GM23338 (cell line): ENCODE results near the gene TRIOBP. TPM values are rescaled to one million over a fixed set of nuclear protein-coding genes. Genes with fewer than 3 reads are reported as not detected.

Experiments
- ATAC-seq: fragments of 200-7000 bp; cut with Tn5 transposase; 3 replicates; pipeline ENCODE4 v1.9.1; 2020
- DNase-seq: peaks from one replicate; pipeline ENCODE4 v3.0.0-alpha.2; 2015; ENCODE audit warnings: low spot score
- H2AFZ ChIP-seq: fragments of 200-600 bp; sonication (generic); 2 replicates; pipeline ENCODE4 v1.8.0; 2016; ENCODE audit warnings: antibody characterized with exemption, mild to moderate bottlenecking, moderate library complexity
- H3F3A ChIP-seq: fragments of 200-600 bp; sonication (generic); replicated peaks from 2 replicates; pipeline ENCODE4 v1.8.0; 2017; ENCODE audit warnings: antibody characterized with exemption, mixed run types, low read depth
- H3K27ac ChIP-seq: fragments of 200-600 bp; sonication (generic); 2 replicates; pipeline ENCODE4 v1.6.1; 2016; ENCODE audit warnings: low read depth
- H3K27me3 ChIP-seq: fragments of 200-600 bp; sonication (generic); 2 replicates; pipeline ENCODE4 v1.8.0; 2016; ENCODE audit warnings: mild to moderate bottlenecking, mixed run types, moderate library complexity; ENCODE audit not compliant: insufficient read depth
- H3K36me3 ChIP-seq: fragments of 200-600 bp; sonication (generic); 2 replicates; pipeline ENCODE4 v1.8.0; 2016; ENCODE audit warnings: mild to moderate bottlenecking; ENCODE audit not compliant: insufficient read depth
- H3K4me1 ChIP-seq: fragments of 200-600 bp; sonication (generic); 2 replicates; pipeline ENCODE4 v1.8.0; 2016; ENCODE audit warnings: mild to moderate bottlenecking, moderate library complexity; ENCODE audit not compliant: insufficient read depth
- H3K4me2 ChIP-seq: fragments of 200-600 bp; sonication (generic); 2 replicates; pipeline ENCODE4 v1.7.1; 2017; ENCODE audit warnings: mixed run types
- H3K4me3 ChIP-seq: fragments of 200-600 bp; sonication (generic); 2 replicates; pipeline ENCODE4 v1.6.1; 2016; ENCODE audit warnings: mixed run types
- H3K79me2 ChIP-seq: fragments of 200-600 bp; sonication (generic); replicated peaks from 2 replicates; pipeline ENCODE4 v1.8.0; 2017; ENCODE audit warnings: mild to moderate bottlenecking; ENCODE audit not compliant: insufficient read depth
- H3K9me2 ChIP-seq: fragments of 200-600 bp; sonication (generic); 2 replicates; pipeline ENCODE4 v1.8.0; 2017; ENCODE audit not compliant: insufficient read depth
- H4K20me1 ChIP-seq: fragments of 200-600 bp; sonication (generic); replicated peaks from 2 replicates; pipeline ENCODE4 v1.8.0; 2017; ENCODE audit warnings: mild to moderate bottlenecking; ENCODE audit not compliant: insufficient read depth
- H3K27ac Mint-ChIP-seq: 2 replicates; pipeline ENCODE4 v1.8.0; 2020; ENCODE audit warnings: inconsistent platforms, mild to moderate bottlenecking, moderate library complexity, mixed read lengths
- H3K27me3 Mint-ChIP-seq: 3 replicates; pipeline ENCODE4 v1.8.0; 2022; ENCODE audit warnings: low read depth, mild to moderate bottlenecking, moderate library complexity, mixed read lengths, inconsistent platforms; ENCODE audit not compliant: insufficient read depth, poor library complexity
- H3K36me3 Mint-ChIP-seq: 3 replicates; pipeline ENCODE4 v1.8.0; 2021; ENCODE audit warnings: low read depth, mild to moderate bottlenecking, inconsistent platforms, moderate library complexity, mixed read lengths
- H3K4me1 Mint-ChIP-seq: 3 replicates; pipeline ENCODE4 v1.8.0; 2020; ENCODE audit warnings: mild to moderate bottlenecking, inconsistent platforms, mixed read lengths
- H3K4me3 Mint-ChIP-seq: 3 replicates; pipeline ENCODE4 v1.8.0; 2021; ENCODE audit warnings: moderate library complexity, mild to moderate bottlenecking, inconsistent platforms, mixed read lengths
- H3K9me3 Mint-ChIP-seq: 3 replicates; pipeline ENCODE4 v1.8.0; 2020; ENCODE audit warnings: moderate library complexity, mild to moderate bottlenecking, inconsistent platforms, mixed read lengths
- CREB1 ChIP-seq: fragments of 250-450 bp; sonication (Bioruptor Pico); IDR thresholded peaks from 2 replicates; pipeline ENCODE4 v1.5.0; 2020; ENCODE audit warnings: low read depth, mild to moderate bottlenecking, moderate library complexity
- EZH2 ChIP-seq: fragments of 200-600 bp; sonication (generic); IDR thresholded peaks from one replicate; pipeline ENCODE4 v1.8.0; 2017; ENCODE audit warnings: antibody characterized with exemption, mild to moderate bottlenecking, low read depth; ENCODE audit not compliant: unreplicated experiment
- EZH2phosphoT487 ChIP-seq: fragments of 200-600 bp; sonication (generic); IDR thresholded peaks from one replicate; pipeline ENCODE4 v1.8.1; 2018; ENCODE audit warnings: antibody characterized with exemption; ENCODE audit not compliant: unreplicated experiment
- JUNB ChIP-seq: IDR thresholded peaks from one replicate; pipeline ENCODE4 v1.6.1; 2016; ENCODE audit warnings: antibody characterized with exemption; ENCODE audit not compliant: unreplicated experiment
- NANOG ChIP-seq: IDR thresholded peaks from 2 replicates; pipeline ENCODE4 v1.6.1; 2016; ENCODE audit warnings: antibody characterized with exemption, borderline replicate concordance
- POLR2AphosphoS5 ChIP-seq: IDR thresholded peaks from 2 replicates; pipeline ENCODE4 v1.6.1; 2016; ENCODE audit warnings: antibody characterized with exemption, low read depth
- STAT1 ChIP-seq: IDR thresholded peaks from one replicate; pipeline ENCODE4 v1.6.1; 2016; ENCODE audit warnings: antibody characterized with exemption; ENCODE audit not compliant: unreplicated experiment
- ZNF114 ChIP-seq: fragments of 250-450 bp; sonication (Bioruptor Pico); IDR thresholded peaks from 2 replicates; pipeline ENCODE4 v1.5.0; 2020; ENCODE audit warnings: mild to moderate bottlenecking, moderate library complexity
- ZNF331 ChIP-seq: fragments of 250-450 bp; sonication (Bioruptor Pico); IDR thresholded peaks from 2 replicates; pipeline ENCODE4 v1.5.0; 2020; ENCODE audit warnings: low read depth, mild to moderate bottlenecking, moderate library complexity
- polyA plus RNA-seq: library from polyadenylated mRNA; unstranded; fragments of >200 nt; fragmentation: Nextera tagmentation; extraction: Ambion mirVana; gene quantifications from 2 replicates; pipeline ENCODE4 v1.2.1, GENCODE V29; 2016
- total RNA-seq: library from RNA; depleted of rRNA; stranded (reverse); fragments of >200 nt; shearing (Covaris generic); gene quantifications from 2 replicates; pipeline ENCODE4 v1.2.3, GENCODE V29; 2014
- TF ChIP-seq, protein P1 (sequence below): IDR thresholded peaks from 2 replicates; pipeline ENCODE4 v1.6.1; 2016; ENCODE audit warnings: antibody characterized with exemption
- TF ChIP-seq, protein P2 (sequence below): IDR thresholded peaks from one replicate; pipeline ENCODE4 v1.6.1; 2018; ENCODE audit warnings: antibody characterized with exemption; ENCODE audit not compliant: unreplicated experiment
- TF ChIP-seq, protein P3 (sequence below), 2 experiments: fragments of 200-600 bp in 1 of 2; sonication (generic) in 1 of 2; conservative IDR thresholded peaks; 2 replicates each; pipeline versions ENCODE4 v1.5.1 to v1.6.1; 2016 to 2017; ENCODE audit warnings: antibody characterized with exemption in 2 of 2, low read depth in 2 of 2, mild to moderate bottlenecking in 2 of 2, moderate library complexity in 1 of 2
- TF ChIP-seq, protein P4 (sequence below): fragments of 250-450 bp; sonication (Bioruptor Pico); IDR thresholded peaks from 2 replicates; pipeline ENCODE4 v1.5.0; 2020; ENCODE audit warnings: mild to moderate bottlenecking, moderate library complexity

The TRIOBP gene
- total and polyA plus RNA-seq, 2 experiments from 2014 or later, result 21.4 to 48.4 TPM

DNA sequence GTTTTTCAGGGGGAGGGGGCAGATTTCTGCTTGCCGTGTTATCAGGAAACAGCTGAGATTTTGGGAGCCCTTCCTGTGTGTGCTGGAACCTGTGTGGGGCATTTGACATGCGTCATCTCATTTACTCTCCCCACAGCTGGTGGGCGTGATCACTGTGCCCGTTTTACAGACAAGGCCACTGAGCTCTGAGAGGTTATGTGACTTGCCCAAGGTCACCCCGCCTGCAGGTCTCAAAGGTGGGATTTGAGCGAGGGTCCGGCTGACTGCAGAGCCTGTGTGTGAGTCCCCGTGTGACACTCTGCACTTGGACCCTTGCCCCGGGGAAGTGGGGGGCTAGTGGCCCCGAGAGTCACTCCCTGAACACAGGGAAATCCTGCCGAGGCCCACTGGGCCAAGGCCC, 62.4 kb downstream of the TRIOBP start:
- DNase-seq (no peak), ATAC-seq (no peak)
- Histone ChIP-seq H2AFZ (no peak overlapping the region), H3K4me2 (no peak overlapping the region), H3K9me2 (no peaks in the 10 kb centered on the region), H4K20me1 (no peaks in the 10 kb centered on the region), H3K27me3 (no peaks in the 10 kb centered on the region), H3K27ac (no peak overlapping the region), H3K4me3 (no peak overlapping the region), H3K36me3 (no peaks in the 10 kb centered on the region; the same call in 1 of the 2 replicates), H3F3A (no peaks in the 10 kb centered on the region), H3K79me2 (no peaks in the 10 kb centered on the region), H3K4me1 (no peaks in the 10 kb centered on the region)
- H3K4me3 Mint-ChIP-seq, result no peak overlapping the region
- no peak overlapping the region for H3K27ac Mint-ChIP-seq
- H3K36me3 Mint-ChIP-seq, result peaks cover 36% of the 10 kb centered on the region
- TF ChIP-seq STAT1 (no peak), CREB1 (no peak), ZNF114 (CRISPR knock-in tag) (no peak), JUNB (no peak), NANOG (no peak), ZNF331 (CRISPR knock-in tag) (no peak), EZH2phosphoT487 (no peak), EZH2 (no peak), POLR2AphosphoS5 (no peak)
- TF ChIP-seq, protein P1, sequence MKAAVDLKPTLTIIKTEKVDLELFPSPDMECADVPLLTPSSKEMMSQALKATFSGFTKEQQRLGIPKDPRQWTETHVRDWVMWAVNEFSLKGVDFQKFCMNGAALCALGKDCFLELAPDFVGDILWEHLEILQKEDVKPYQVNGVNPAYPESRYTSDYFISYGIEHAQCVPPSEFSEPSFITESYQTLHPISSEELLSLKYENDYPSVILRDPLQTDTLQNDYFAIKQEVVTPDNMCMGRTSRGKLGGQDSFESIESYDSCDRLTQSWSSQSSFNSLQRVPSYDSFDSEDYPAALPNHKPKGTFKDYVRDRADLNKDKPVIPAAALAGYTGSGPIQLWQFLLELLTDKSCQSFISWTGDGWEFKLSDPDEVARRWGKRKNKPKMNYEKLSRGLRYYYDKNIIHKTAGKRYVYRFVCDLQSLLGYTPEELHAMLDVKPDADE, result no peak
- TF ChIP-seq, protein P2, sequence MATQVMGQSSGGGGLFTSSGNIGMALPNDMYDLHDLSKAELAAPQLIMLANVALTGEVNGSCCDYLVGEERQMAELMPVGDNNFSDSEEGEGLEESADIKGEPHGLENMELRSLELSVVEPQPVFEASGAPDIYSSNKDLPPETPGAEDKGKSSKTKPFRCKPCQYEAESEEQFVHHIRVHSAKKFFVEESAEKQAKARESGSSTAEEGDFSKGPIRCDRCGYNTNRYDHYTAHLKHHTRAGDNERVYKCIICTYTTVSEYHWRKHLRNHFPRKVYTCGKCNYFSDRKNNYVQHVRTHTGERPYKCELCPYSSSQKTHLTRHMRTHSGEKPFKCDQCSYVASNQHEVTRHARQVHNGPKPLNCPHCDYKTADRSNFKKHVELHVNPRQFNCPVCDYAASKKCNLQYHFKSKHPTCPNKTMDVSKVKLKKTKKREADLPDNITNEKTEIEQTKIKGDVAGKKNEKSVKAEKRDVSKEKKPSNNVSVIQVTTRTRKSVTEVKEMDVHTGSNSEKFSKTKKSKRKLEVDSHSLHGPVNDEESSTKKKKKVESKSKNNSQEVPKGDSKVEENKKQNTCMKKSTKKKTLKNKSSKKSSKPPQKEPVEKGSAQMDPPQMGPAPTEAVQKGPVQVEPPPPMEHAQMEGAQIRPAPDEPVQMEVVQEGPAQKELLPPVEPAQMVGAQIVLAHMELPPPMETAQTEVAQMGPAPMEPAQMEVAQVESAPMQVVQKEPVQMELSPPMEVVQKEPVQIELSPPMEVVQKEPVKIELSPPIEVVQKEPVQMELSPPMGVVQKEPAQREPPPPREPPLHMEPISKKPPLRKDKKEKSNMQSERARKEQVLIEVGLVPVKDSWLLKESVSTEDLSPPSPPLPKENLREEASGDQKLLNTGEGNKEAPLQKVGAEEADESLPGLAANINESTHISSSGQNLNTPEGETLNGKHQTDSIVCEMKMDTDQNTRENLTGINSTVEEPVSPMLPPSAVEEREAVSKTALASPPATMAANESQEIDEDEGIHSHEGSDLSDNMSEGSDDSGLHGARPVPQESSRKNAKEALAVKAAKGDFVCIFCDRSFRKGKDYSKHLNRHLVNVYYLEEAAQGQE, result no peak
- TF ChIP-seq, protein P3, sequence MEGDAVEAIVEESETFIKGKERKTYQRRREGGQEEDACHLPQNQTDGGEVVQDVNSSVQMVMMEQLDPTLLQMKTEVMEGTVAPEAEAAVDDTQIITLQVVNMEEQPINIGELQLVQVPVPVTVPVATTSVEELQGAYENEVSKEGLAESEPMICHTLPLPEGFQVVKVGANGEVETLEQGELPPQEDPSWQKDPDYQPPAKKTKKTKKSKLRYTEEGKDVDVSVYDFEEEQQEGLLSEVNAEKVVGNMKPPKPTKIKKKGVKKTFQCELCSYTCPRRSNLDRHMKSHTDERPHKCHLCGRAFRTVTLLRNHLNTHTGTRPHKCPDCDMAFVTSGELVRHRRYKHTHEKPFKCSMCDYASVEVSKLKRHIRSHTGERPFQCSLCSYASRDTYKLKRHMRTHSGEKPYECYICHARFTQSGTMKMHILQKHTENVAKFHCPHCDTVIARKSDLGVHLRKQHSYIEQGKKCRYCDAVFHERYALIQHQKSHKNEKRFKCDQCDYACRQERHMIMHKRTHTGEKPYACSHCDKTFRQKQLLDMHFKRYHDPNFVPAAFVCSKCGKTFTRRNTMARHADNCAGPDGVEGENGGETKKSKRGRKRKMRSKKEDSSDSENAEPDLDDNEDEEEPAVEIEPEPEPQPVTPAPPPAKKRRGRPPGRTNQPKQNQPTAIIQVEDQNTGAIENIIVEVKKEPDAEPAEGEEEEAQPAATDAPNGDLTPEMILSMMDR (conservative IDR thresholded peaks at IDR 0.05; ENCODE audit: low read depth in 2 of 2), result no peak
- TF ChIP-seq, protein P4, sequence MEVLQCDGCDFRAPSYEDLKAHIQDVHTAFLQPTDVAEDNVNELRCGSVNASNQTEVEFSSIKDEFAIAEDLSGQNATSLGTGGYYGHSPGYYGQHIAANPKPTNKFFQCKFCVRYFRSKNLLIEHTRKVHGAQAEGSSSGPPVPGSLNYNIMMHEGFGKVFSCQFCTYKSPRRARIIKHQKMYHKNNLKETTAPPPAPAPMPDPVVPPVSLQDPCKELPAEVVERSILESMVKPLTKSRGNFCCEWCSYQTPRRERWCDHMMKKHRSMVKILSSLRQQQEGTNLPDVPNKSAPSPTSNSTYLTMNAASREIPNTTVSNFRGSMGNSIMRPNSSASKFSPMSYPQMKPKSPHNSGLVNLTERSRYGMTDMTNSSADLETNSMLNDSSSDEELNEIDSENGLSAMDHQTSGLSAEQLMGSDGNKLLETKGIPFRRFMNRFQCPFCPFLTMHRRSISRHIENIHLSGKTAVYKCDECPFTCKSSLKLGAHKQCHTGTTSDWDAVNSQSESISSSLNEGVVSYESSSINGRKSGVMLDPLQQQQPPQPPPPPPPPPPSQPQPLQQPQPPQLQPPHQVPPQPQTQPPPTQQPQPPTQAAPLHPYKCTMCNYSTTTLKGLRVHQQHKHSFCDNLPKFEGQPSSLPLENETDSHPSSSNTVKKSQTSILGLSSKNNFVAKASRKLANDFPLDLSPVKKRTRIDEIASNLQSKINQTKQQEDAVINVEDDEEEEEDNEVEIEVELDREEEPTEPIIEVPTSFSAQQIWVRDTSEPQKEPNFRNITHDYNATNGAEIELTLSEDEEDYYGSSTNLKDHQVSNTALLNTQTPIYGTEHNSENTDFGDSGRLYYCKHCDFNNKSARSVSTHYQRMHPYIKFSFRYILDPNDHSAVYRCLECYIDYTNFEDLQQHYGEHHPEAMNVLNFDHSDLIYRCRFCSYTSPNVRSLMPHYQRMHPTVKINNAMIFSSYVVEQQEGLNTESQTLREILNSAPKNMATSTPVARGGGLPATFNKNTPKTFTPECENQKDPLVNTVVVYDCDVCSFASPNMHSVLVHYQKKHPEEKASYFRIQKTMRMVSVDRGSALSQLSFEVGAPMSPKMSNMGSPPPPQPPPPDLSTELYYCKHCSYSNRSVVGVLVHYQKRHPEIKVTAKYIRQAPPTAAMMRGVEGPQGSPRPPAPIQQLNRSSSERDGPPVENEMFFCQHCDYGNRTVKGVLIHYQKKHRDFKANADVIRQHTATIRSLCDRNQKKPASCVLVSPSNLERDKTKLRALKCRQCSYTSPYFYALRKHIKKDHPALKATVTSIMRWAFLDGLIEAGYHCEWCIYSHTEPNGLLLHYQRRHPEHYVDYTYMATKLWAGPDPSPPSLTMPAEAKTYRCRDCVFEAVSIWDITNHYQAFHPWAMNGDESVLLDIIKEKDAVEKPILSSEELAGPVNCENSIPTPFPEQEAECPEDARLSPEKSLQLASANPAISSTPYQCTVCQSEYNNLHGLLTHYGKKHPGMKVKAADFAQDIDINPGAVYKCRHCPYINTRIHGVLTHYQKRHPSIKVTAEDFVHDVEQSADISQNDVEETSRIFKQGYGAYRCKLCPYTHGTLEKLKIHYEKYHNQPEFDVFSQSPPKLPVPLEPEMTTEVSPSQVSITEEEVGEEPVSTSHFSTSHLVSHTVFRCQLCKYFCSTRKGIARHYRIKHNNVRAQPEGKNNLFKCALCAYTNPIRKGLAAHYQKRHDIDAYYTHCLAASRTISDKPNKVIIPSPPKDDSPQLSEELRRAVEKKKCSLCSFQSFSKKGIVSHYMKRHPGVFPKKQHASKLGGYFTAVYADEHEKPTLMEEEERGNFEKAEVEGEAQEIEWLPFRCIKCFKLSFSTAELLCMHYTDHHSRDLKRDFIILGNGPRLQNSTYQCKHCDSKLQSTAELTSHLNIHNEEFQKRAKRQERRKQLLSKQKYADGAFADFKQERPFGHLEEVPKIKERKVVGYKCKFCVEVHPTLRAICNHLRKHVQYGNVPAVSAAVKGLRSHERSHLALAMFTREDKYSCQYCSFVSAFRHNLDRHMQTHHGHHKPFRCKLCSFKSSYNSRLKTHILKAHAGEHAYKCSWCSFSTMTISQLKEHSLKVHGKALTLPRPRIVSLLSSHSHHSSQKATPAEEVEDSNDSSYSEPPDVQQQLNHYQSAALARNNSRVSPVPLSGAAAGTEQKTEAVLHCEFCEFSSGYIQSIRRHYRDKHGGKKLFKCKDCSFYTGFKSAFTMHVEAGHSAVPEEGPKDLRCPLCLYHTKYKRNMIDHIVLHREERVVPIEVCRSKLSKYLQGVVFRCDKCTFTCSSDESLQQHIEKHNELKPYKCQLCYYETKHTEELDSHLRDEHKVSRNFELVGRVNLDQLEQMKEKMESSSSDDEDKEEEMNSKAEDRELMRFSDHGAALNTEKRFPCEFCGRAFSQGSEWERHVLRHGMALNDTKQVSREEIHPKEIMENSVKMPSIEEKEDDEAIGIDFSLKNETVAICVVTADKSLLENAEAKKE (CRISPR knock-in tag), result no peak
- H3K27me3 Mint-ChIP-seq, result peaks cover 11% of the 10 kb centered on the region
- H3K4me1 Mint-ChIP-seq, result no peaks in the 10 kb centered on the region
- H3K9me3 Mint-ChIP-seq, result no peaks in the 10 kb centered on the region
